ENCODE measurements around the gene PF4V1.

The PF4V1 gene

DNA sequence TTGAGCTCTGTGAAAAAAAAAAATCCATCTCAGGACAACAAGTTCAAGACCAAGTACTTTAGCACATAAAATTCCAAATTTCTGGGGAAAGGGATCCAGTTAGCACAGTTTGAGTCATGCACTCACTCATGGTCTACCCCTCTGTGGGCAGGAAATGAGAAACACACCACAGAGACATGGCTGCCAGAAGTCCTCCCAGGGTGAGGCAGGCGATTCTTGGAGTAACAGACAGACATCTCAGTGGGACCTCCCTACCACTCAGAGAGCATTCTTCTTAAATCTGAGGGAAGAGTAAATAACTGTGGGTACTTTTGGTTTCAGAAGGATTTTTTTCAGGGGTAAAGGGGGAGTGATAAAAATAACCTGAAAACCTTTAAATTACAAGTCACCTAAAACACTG lies 30.2 kb downstream of the PF4V1 start:
- TF ChIP-seq, protein P1, sequence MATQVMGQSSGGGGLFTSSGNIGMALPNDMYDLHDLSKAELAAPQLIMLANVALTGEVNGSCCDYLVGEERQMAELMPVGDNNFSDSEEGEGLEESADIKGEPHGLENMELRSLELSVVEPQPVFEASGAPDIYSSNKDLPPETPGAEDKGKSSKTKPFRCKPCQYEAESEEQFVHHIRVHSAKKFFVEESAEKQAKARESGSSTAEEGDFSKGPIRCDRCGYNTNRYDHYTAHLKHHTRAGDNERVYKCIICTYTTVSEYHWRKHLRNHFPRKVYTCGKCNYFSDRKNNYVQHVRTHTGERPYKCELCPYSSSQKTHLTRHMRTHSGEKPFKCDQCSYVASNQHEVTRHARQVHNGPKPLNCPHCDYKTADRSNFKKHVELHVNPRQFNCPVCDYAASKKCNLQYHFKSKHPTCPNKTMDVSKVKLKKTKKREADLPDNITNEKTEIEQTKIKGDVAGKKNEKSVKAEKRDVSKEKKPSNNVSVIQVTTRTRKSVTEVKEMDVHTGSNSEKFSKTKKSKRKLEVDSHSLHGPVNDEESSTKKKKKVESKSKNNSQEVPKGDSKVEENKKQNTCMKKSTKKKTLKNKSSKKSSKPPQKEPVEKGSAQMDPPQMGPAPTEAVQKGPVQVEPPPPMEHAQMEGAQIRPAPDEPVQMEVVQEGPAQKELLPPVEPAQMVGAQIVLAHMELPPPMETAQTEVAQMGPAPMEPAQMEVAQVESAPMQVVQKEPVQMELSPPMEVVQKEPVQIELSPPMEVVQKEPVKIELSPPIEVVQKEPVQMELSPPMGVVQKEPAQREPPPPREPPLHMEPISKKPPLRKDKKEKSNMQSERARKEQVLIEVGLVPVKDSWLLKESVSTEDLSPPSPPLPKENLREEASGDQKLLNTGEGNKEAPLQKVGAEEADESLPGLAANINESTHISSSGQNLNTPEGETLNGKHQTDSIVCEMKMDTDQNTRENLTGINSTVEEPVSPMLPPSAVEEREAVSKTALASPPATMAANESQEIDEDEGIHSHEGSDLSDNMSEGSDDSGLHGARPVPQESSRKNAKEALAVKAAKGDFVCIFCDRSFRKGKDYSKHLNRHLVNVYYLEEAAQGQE (IDR thresholded peaks at IDR 0.05; ENCODE audit: insufficient read depth in 1 of 2, low read depth in 2 of 2, low read length in 2 of 2) = no peak
- TF ChIP-seq TAF1 (IDR thresholded peaks at IDR 0.05; ENCODE audit: borderline replicate concordance, insufficient read depth, low read length) = no peak
- TF ChIP-seq FOXP2 (optimal IDR thresholded peaks at IDR 0.05; ENCODE audit: borderline replicate concordance, extremely low read depth, extremely low read length, insufficient read depth) = no peak
- no peak for TF ChIP-seq SIN3A (IDR thresholded peaks at IDR 0.05; ENCODE audit: borderline replicate concordance, insufficient read depth, low read length)
- no peak for TF ChIP-seq POLR2AphosphoS5 (IDR thresholded peaks at IDR 0.05; ENCODE audit: low read depth, low read length)

DNA sequence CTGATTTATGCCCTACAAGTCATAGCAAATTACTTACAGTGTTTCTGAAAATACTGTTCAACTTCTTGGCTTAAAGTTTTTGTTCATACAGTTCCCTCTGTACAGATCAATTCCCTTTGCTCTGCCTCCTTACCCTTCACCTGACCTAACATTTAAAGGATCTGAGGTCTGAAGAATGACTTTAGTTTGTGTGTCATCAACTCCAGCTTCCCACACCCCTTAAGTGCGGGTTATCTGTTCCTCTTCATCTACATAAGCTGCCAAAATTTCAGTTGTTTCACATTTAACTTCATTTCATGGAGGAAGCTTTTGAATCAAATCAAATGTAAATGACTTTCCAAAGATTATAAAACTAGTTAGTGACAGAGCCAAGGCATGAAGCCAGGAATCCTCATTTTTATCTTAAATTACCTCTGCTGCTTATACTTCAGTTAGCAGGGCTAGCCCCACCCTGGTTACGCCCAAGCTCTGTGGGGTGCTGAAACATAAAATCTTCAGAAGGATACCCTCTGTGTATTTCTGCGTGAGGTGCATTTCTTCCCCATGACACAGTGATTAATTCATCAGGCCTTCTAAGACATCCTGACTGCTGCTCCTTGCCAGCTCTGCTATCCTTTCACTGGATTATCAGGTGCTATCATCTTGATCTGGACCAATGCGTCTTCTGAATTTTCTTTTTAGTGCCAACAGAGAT lies 32.6 kb downstream of the PF4V1 start:
- TF ChIP-seq, protein P1 (IDR thresholded peaks at IDR 0.05; ENCODE audit: insufficient read depth in 1 of 2, low read depth in 2 of 2, low read length in 2 of 2) = no peak
- TF ChIP-seq TAF1 (IDR thresholded peaks at IDR 0.05; ENCODE audit: borderline replicate concordance, insufficient read depth, low read length) = no peak
- no peak for TF ChIP-seq FOXP2 (optimal IDR thresholded peaks at IDR 0.05; ENCODE audit: borderline replicate concordance, extremely low read depth, extremely low read length, insufficient read depth)
- no peak for TF ChIP-seq SIN3A (IDR thresholded peaks at IDR 0.05; ENCODE audit: borderline replicate concordance, insufficient read depth, low read length)
- no peak for TF ChIP-seq POLR2AphosphoS5 (IDR thresholded peaks at IDR 0.05; ENCODE audit: low read depth, low read length)

DNA sequence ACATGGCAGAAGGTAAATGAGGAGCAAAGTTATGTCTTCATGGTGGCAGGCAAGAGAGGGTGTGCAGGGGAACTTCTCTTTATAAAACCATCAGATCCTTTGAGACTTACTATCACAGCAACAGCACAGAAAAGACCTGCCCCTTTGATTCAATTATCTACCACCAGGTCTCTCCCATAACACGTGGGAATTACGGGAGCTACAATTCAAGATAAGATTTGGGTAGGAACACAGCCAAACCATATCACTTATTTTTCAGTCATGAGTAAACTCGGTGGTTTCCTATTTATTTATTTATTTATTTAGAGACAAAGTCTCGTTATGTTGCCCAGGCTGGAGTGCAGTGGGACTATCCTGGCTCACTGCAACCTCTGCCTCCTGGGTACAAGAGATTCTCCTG lies 38.2 kb downstream of the PF4V1 start:
- TF ChIP-seq, protein P1 (IDR thresholded peaks at IDR 0.05; ENCODE audit: insufficient read depth in 1 of 2, low read depth in 2 of 2, low read length in 2 of 2) = no peak
- TF ChIP-seq POLR2AphosphoS5 (IDR thresholded peaks at IDR 0.05; ENCODE audit: low read depth, low read length) (no peak), FOXP2 (optimal IDR thresholded peaks at IDR 0.05; ENCODE audit: borderline replicate concordance, extremely low read depth, extremely low read length, insufficient read depth) (no peak), TAF1 (IDR thresholded peaks at IDR 0.05; ENCODE audit: borderline replicate concordance, insufficient read depth, low read length) (no peak), SIN3A (IDR thresholded peaks at IDR 0.05; ENCODE audit: borderline replicate concordance, insufficient read depth, low read length) (no peak)

DNA sequence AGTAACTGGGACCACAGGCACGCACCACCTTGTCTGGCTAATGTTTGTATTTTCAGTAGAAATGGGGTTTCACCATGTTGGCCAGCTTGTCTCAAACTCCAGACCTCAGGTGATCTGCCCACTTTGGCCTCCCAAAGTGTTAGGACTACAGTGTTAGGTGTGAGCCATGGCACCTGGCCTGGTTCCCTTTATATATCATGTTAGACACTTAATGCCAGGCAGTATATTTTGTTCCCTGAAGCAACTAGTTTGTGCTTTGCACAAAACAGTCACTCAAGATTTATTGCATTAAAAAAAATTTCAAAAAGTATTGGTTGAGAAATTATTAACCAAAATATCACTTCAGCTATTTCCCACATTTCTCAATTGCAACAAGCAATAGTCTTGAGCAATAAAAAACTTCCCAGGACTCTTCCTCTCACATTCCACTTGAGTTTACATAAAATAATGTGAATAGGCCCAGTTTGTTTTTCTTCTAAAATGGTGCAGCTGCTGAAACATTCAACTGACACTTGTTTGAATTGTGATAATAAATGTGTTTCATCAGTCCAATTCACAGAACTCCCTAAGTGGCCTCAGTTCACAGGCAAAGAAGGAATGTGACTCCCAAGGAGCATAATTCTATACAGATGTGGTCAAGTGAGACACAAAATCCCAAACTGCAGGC lies 38.8 kb downstream of the PF4V1 start:
- no peak for TF ChIP-seq FOXP2 (optimal IDR thresholded peaks at IDR 0.05; ENCODE audit: borderline replicate concordance, extremely low read depth, extremely low read length, insufficient read depth)
- TF ChIP-seq, protein P1 (IDR thresholded peaks at IDR 0.05; ENCODE audit: insufficient read depth in 1 of 2, low read depth in 2 of 2, low read length in 2 of 2) = no peak

All from PFSK-1 (cell line).